Measurements from ENCODE around the gene SLC8A2.

The SLC8A2 gene

GRCh38 chr19:47470447-47471195 lies 1.1 kb downstream of the SLC8A2 start:
- Histone ChIP-seq H4K20me1 (ENCODE audit: control insufficient read depth, insufficient read depth, low read depth, low read length) (no peaks in the 10 kb centered on the region), H3K4me1 (ENCODE audit: control insufficient read depth, low read length) (0 out of 2 replicates have a peak, but pooled peaks cover 3% of the 10 kb centered on the region), H3K27me3 (ENCODE audit: control insufficient read depth, low read length) (peaks cover 34% of the 10 kb centered on the region), H3K9me2 (replicated peaks; ENCODE audit: control insufficient read depth, low read length) (no peaks in the 10 kb centered on the region), H3K36me3 (ENCODE audit: control insufficient read depth, low read length) (no peaks in the 10 kb centered on the region), H3K4me2 (ENCODE audit: low read length) (no peak overlapping the region), H3K9me3 (ENCODE audit: control insufficient read depth, insufficient read depth, low read length) (no peaks in the 10 kb centered on the region), H3K27ac (ENCODE audit: low read depth, low read length) (no peak overlapping the region), H3F3A (ENCODE audit: control insufficient read depth, insufficient read depth) (no peaks in the 10 kb centered on the region), H3K79me2 (ENCODE audit: control insufficient read depth, low read length) (no peaks in the 10 kb centered on the region), H3K4me3 (ENCODE audit: low read length) (no peak overlapping the region)
- TF ChIP-seq CTCF (IDR thresholded peaks at IDR 0.05; ENCODE audit: low read depth, low read length, poor library complexity, severe bottlenecking) (no peak), EZH2phosphoT487 (IDR thresholded peaks at IDR 0.05; ENCODE audit: borderline replicate concordance, low read length) (no peak)

- TF ChIP-seq CTCF (IDR thresholded peaks at IDR 0.05; ENCODE audit: low read depth, low read length, poor library complexity, severe bottlenecking): no peak
- no peak for TF ChIP-seq EZH2phosphoT487 (IDR thresholded peaks at IDR 0.05; ENCODE audit: borderline replicate concordance, low read length)
- Histone ChIP-seq H3K4me3 (ENCODE audit: low read length) (no peak overlapping the region), H3K9me3 (ENCODE audit: control insufficient read depth, insufficient read depth, low read length) (no peaks in the 10 kb centered on the region), H4K20me1 (ENCODE audit: control insufficient read depth, insufficient read depth, low read depth, low read length) (no peaks in the 10 kb centered on the region), H3K9me2 (replicated peaks; ENCODE audit: control insufficient read depth, low read length) (no peaks in the 10 kb centered on the region), H3K27ac (ENCODE audit: low read depth, low read length) (no peak overlapping the region), H3K36me3 (ENCODE audit: control insufficient read depth, low read length) (no peaks in the 10 kb centered on the region), H3K79me2 (ENCODE audit: control insufficient read depth, low read length) (no peaks in the 10 kb centered on the region), H3K27me3 (ENCODE audit: control insufficient read depth, low read length) (peaks cover 36% of the 10 kb centered on the region), H3K4me2 (ENCODE audit: low read length) (no peak overlapping the region), H3K4me1 (ENCODE audit: control insufficient read depth, low read length) (peaks cover 8% of the 10 kb centered on the region), H3F3A (ENCODE audit: control insufficient read depth, insufficient read depth) (no peaks in the 10 kb centered on the region)
These were observed 2.0 kb downstream of the SLC8A2 start for GRCh38 chr19:47469719-47470118.

- no peak overlapping the region for H3K4me2 ChIP-seq (ENCODE audit: low read length)
These were observed 2.4 kb downstream of the SLC8A2 start for GRCh38 chr19:47469363-47469700.

More at GRCh38 chr19:47469363-47469700, 2.4 kb downstream of the SLC8A2 start:
- Histone ChIP-seq H4K20me1 (ENCODE audit: control insufficient read depth, insufficient read depth, low read depth, low read length) (no peaks in the 10 kb centered on the region), H3F3A (ENCODE audit: control insufficient read depth, insufficient read depth) (no peaks in the 10 kb centered on the region; the same call in 1 of the 2 replicates), H3K9me3 (ENCODE audit: control insufficient read depth, insufficient read depth, low read length) (no peaks in the 10 kb centered on the region), H3K4me3 (ENCODE audit: low read length) (no peak overlapping the region), H3K36me3 (ENCODE audit: control insufficient read depth, low read length) (no peaks in the 10 kb centered on the region), H3K4me1 (ENCODE audit: control insufficient read depth, low read length) (peaks cover 12% of the 10 kb centered on the region), H3K79me2 (ENCODE audit: control insufficient read depth, low read length) (no peaks in the 10 kb centered on the region), H3K27ac (ENCODE audit: low read depth, low read length) (no peak overlapping the region), H3K27me3 (ENCODE audit: control insufficient read depth, low read length) (peaks cover 36% of the 10 kb centered on the region), H3K9me2 (replicated peaks; ENCODE audit: control insufficient read depth, low read length) (no peaks in the 10 kb centered on the region)
- TF ChIP-seq EZH2phosphoT487 (IDR thresholded peaks at IDR 0.05; ENCODE audit: borderline replicate concordance, low read length) (no peak), CTCF (IDR thresholded peaks at IDR 0.05; ENCODE audit: low read depth, low read length, poor library complexity, severe bottlenecking) (no peak)
